Stimulated activated CD4-positive, alpha-beta T cell treated with anti-CD3 and anti-CD28 coated beads, TNF-alpha, amount 100 ng/mL, for 24 hours (primary cell): ENCODE measurements around the gene CGRRF1.

Experiments
- DNase-seq, 3 experiments: peaks; one replicate each; pipeline ENCODE4 v3.0.0-alpha.2; 2020; ENCODE audit warnings: low read depth in 3 of 3

CGRRF1 gene

DNA sequence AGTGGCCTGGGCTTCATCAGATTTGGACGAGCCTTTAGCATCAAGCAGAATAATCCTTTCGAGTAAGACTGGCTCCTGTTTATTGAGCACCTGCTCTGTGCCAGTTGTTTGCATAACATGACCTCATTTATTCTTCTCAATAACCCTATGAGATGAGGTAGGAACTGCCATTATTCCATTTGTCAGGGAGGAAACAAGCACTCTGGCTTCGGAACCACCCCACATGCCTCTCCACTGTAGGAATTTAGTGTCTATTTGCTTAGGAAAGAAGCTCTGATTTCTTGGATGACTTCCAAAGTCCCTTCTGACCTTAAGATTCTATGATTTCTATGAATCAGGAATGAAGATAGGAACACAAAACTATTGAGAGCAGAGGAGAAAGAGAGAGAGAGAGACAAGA, 68.3 kb downstream of the CGRRF1 start:
- DNase-seq: no peak

DNA sequence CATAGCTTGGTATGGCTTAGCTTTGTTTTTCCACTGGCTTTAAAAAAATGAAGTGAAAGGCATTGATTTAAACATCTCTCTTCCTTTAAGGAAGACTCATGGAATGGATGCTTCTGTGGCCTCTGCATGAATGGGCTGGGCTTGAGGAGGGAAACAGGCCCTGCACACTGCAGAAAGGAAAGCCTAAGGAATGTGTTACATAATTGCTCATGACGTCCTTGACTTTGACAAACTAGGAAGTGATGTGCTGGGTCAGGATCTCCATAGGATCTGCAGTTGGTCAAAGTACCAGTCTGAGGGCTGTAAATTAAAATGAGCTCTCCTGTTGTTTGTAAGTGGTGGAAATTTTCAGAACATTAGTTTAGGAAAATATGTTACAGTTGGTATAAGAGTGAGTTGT, 69.9 kb downstream of the CGRRF1 start:
- DNase-seq: no peak

DNA sequence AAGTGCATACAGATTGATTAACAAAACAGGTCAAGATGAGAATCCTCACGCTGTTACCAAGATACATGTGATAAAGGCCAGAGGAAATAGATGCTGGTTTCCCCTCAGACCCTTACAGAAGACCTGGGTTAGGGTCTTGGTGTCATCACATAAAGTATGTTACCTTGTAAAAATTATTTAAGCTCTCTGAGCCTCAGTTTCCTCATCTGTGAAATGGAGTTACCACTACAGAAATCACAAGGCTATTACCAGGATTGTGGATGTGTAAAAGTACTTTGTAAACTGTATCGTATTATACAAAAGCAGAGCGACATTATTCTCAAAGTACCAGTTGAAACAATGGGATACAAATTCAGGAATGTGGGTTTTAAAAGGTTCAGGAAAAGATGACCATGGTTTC, 71.2 kb downstream of the CGRRF1 start:
- DNase-seq: no peak

DNA sequence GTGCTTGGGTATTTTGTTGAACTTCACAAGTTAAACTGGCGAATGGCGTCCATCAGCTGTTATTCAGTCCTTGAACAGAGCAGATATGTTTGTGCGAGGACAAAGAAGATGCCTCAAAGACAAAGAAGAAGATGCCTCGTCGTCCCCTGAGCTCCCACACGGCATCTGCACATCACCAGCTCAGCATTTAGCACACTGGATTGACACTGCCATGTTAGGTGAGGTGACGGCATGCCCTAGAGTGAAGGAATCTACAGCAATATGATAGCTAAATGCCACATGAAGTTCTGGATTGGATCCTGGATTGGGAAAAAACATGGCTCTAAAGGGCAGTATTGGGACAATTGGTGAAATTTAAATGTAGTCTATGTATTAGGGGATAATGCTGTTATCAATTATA, 72.6 kb downstream of the CGRRF1 start:
- no peak for DNase-seq

DNA sequence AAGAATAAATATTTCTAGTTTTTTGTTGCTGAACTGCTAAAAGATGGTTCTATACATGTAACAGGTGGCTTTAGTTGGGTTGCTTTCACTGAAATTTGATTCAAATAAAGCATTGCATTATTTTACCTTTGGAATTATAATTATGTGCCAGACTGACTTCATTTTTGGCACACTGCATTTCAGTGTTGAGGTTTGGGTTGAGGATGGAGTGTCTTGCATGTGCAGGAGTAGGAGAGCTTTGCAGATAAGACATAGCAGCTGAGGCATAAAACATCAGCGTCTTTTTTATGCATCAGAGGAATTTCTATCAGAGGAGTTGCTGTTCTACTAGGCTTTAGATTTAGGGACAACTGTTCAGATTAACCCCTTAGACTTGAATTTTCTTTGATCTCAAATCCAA, 74.4 kb downstream of the CGRRF1 start:
- DNase-seq: no peak

DNA sequence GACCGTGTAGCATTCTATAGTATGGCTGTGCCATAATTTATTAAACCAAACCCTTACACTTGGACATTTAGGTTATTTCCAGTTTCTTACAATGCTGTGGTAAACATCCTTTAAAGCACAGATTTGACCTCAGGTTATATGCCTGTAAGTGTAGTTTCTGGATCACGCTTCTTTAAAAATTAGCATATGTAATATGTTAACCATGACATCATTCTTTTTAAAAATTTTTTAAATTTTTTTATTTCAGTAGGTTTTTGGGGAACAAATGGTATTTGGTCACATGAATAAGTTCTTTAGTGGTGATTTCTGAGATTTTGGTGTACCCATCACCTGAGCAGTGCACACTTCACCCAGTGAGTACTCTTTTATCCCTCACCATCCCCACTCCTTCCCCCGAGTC, 75.5 kb downstream of the CGRRF1 start:
- DNase-seq: no peak
